IMR-90 (cell line): ENCODE data around the gene FUCA2.

Source experiments
- CEBPB ChIP-seq: IDR thresholded peaks from 2 replicates; pipeline ENCODE4 v1.6.1; 2012; ENCODE audit warnings: low read depth, low read length, improper control_type of control experiment
- POLR2A ChIP-seq: IDR thresholded peaks from 2 replicates; pipeline ENCODE4 v1.6.1; 2012; ENCODE audit warnings: mild to moderate bottlenecking, low read depth, low read length
- RAD21 ChIP-seq: IDR thresholded peaks from 2 replicates; pipeline ENCODE4 v1.6.1; 2012; ENCODE audit warnings: low read length, improper control_type of control experiment
- RFX5 ChIP-seq: IDR thresholded peaks from 2 replicates; pipeline ENCODE4 v1.8.0; 2012; ENCODE audit warnings: low read depth, mild to moderate bottlenecking, low read length, moderate library complexity
- SMC3 ChIP-seq: fragments of 150-350 bp; IDR thresholded peaks from 2 replicates; pipeline ENCODE4 v1.6.1; 2016; ENCODE audit warnings: low read depth, mild to moderate bottlenecking, antibody characterized with exemption, low read length, moderate library complexity
- TF ChIP-seq, protein P1 (sequence below): conservative IDR thresholded peaks from 2 replicates; pipeline ENCODE4 v1.5.1; 2012; ENCODE audit warnings: mild to moderate bottlenecking, low read depth, low read length, improper control_type of control experiment

DNA sequence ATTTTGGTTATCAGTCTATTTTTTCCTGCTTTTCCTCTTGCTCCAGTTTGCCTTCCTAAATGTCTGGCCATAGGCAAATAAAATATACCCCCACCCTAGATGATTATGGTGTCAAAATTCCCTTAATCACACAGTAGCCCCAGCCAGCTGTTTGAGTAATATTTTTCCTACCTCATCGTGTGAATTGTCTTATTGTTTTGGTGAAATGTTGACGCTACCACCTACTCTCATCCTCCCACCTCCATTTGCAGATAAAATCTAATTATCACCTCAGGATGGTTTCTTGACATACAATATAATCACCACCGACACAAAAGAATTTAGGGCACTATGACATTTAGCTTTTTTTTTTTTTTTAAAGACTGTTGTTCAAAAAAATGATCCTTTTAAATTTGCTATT lies 44.1 kb upstream of the FUCA2 start:
- TF ChIP-seq, protein P1, sequence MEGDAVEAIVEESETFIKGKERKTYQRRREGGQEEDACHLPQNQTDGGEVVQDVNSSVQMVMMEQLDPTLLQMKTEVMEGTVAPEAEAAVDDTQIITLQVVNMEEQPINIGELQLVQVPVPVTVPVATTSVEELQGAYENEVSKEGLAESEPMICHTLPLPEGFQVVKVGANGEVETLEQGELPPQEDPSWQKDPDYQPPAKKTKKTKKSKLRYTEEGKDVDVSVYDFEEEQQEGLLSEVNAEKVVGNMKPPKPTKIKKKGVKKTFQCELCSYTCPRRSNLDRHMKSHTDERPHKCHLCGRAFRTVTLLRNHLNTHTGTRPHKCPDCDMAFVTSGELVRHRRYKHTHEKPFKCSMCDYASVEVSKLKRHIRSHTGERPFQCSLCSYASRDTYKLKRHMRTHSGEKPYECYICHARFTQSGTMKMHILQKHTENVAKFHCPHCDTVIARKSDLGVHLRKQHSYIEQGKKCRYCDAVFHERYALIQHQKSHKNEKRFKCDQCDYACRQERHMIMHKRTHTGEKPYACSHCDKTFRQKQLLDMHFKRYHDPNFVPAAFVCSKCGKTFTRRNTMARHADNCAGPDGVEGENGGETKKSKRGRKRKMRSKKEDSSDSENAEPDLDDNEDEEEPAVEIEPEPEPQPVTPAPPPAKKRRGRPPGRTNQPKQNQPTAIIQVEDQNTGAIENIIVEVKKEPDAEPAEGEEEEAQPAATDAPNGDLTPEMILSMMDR = no peak
- TF ChIP-seq RAD21 (no peak), RFX5 (no peak), POLR2A (no peak), SMC3 (no peak), CEBPB (no peak)
